HCT116 (cell line): ENCODE data around the gene LRRD1. TPM values are rescaled to one million over a fixed set of nuclear protein-coding genes. Genes with fewer than 3 reads are reported as not detected.
"Not testable (repeated sequence)": the region's sequence is repeated elsewhere in the genome, so short reads cannot be mapped to it uniquely, and the experiment has no call there.

ENCODE experiments used
- ATAC-seq: fragments of 200-7000 bp; cut with Tn5 transposase; 2 replicates; pipeline ENCODE4 v1.9.1; 2020; ENCODE audit warnings: mild to moderate bottlenecking, moderate library complexity
- BruUV-seq: library from RNA; stranded (reverse); fragments of 400-500 nt; replicated peaks from 2 replicates; lab custom pipeline; 2021; lab: Mats Ljungman, UMichigan
- CTCF ChIA-PET: fragments of 300-600 bp; sonication (Branson Sonifier 250); formaldehyde crosslinking; loops from one replicate; lab custom pipeline; 2021; ENCODE audit warnings: antibody characterized with exemption; lab: Charles Lee
- POLR2A ChIA-PET: fragments of 300-600, 350-600 bp; sonication (Branson Sonifier 250); formaldehyde crosslinking; loops from one replicate; lab custom pipeline; 2021; ENCODE audit warnings: antibody characterized with exemption; lab: Charles Lee
- RAD21 ChIA-PET, 2 experiments: fragments of 300-600 bp; sonication (Branson Sonifier 250); formaldehyde crosslinking; loops; one replicate each; lab custom pipeline; 2023; ENCODE audit warnings: low total read pairs in 2 of 2; ENCODE audit not compliant: uncharacterized antibody in 2 of 2, unreplicated experiment in 2 of 2, low non-redundant PET in 1 of 2; lab: Charles Lee
- DNase-seq: peaks from one replicate; pipeline ENCODE4 v3.0.0-alpha.2; 2010; ENCODE audit warnings: low read depth, low spot score
- H2AFZ ChIP-seq: fragments of 200-600 bp; shearing (Covaris generic), sonication (generic); 2 replicates; pipeline ENCODE4 v1.6.1; 2017; ENCODE audit warnings: low read depth, mixed run types, mixed read lengths, antibody characterized with exemption, low read length; ENCODE audit not compliant: poor library complexity, severe bottlenecking
- H3K27ac ChIP-seq: 2 replicates; pipeline ENCODE4 v1.5.1; 2012; ENCODE audit warnings: low read depth, low read length
- H3K27me3 ChIP-seq: fragments of 200-600 bp; sonication (generic); 2 replicates; pipeline ENCODE4 v1.6.1; 2016; ENCODE audit warnings: mixed run types, low read length, mixed read lengths; ENCODE audit not compliant: insufficient read depth
- H3K36me3 ChIP-seq, 2 experiments: fragments of 200-500 bp in 1 of 2; fragments of 200-600 bp in 1 of 2; sonication (Bioruptor generic) in 1 of 2; sonication (generic) in 1 of 2; 2 replicates each; pipeline versions ENCODE4 v1.5.1 to v1.6.1; 2014 to 2016; ENCODE audit warnings: low read length in 2 of 2, inconsistent platforms in 1 of 2, mixed read lengths in 1 of 2, mixed run types in 1 of 2; ENCODE audit not compliant: insufficient read depth in 2 of 2, control insufficient read depth in 1 of 2
- H3K4me1 ChIP-seq, 2 experiments: fragments of 200-600 bp in 1 of 2; sonication (generic) in 1 of 2; 2 replicates each; pipeline versions ENCODE4 v1.5.1 to v1.6.1; 2012 to 2017; ENCODE audit warnings: low read length in 2 of 2, inconsistent platforms in 1 of 2, mild to moderate bottlenecking in 1 of 2, mixed read lengths in 1 of 2, mixed run types in 1 of 2, moderate library complexity in 1 of 2; ENCODE audit not compliant: insufficient read depth in 2 of 2, control insufficient read depth in 1 of 2
- H3K4me2 ChIP-seq: fragments of 200-600 bp; sonication (generic); 2 replicates; pipeline ENCODE4 v1.6.1; 2017; ENCODE audit warnings: mixed run types, low read length, mixed read lengths
- H3K4me3 ChIP-seq, 2 experiments: fragments of 200-600 bp in 1 of 2; sonication (generic) in 1 of 2; replicated peaks in 1 of 2; 2 replicates each; pipeline ENCODE4 v1.5.1; 2011 to 2016; ENCODE audit warnings: low read length in 2 of 2, control low read depth in 1 of 2, low read depth in 1 of 2, mild to moderate bottlenecking in 1 of 2, mixed read lengths in 1 of 2, mixed run types in 1 of 2
- H3K79me2 ChIP-seq: fragments of 200-600 bp; sonication (generic); 2 replicates; pipeline ENCODE4 v1.6.1; 2017; ENCODE audit warnings: mild to moderate bottlenecking, mixed run types, low read length, moderate library complexity, mixed read lengths; ENCODE audit not compliant: insufficient read depth
- H3K9ac ChIP-seq: fragments of 200-600 bp; sonication (generic); 2 replicates; pipeline ENCODE4 v1.6.1; 2016; ENCODE audit warnings: low read length, mixed read lengths
- H3K9me2 ChIP-seq: fragments of 200-600 bp; sonication (generic), shearing (Covaris generic); 2 replicates; pipeline ENCODE4 v1.6.1; 2017; ENCODE audit warnings: mixed run types, mild to moderate bottlenecking, moderate library complexity; ENCODE audit not compliant: insufficient read depth
- H3K9me3 ChIP-seq, 2 experiments: fragments of 200-500 bp in 1 of 2; fragments of 200-600 bp in 1 of 2; sonication (Bioruptor generic) in 1 of 2; sonication (generic) in 1 of 2; 2 replicates each; pipeline ENCODE4 v1.6.1; 2014 to 2017; ENCODE audit warnings: low read length in 2 of 2, mixed read lengths in 2 of 2, inconsistent platforms in 1 of 2, low read depth in 1 of 2, mild to moderate bottlenecking in 1 of 2, mixed run types in 1 of 2, moderate library complexity in 1 of 2; ENCODE audit not compliant: control insufficient read depth in 1 of 2, insufficient read depth in 1 of 2
- H4K20me1 ChIP-seq: fragments of 200-600 bp; sonication (generic), shearing (Covaris generic); 2 replicates; pipeline ENCODE4 v1.6.1; 2017; ENCODE audit warnings: mixed run types, mild to moderate bottlenecking, moderate library complexity; ENCODE audit not compliant: insufficient read depth
- CBX3 ChIP-seq: IDR thresholded peaks from 2 replicates; pipeline ENCODE4 v1.6.1; 2012; ENCODE audit warnings: low read depth
- EZH2 ChIP-seq: fragments of 200-600 bp; sonication (generic); IDR thresholded peaks from 2 replicates; pipeline ENCODE4 v1.6.1; 2017; ENCODE audit warnings: antibody characterized with exemption, mixed run types
- EZH2phosphoT487 ChIP-seq: fragments of 200-600 bp; IDR thresholded peaks from 2 replicates; pipeline ENCODE4 v1.6.1; 2018; ENCODE audit warnings: antibody characterized with exemption, borderline replicate concordance
- FOSL1 ChIP-seq: IDR thresholded peaks from 2 replicates; pipeline ENCODE4 v1.6.1; 2012; ENCODE audit warnings: low read depth
- JUND ChIP-seq: IDR thresholded peaks from 2 replicates; pipeline ENCODE4 v1.6.1; 2012
- RAD21 ChIP-seq: IDR thresholded peaks from 2 replicates; pipeline ENCODE4 v1.6.1; 2012; ENCODE audit warnings: low read depth, mild to moderate bottlenecking
- TCF7L2 ChIP-seq: IDR thresholded peaks from 2 replicates; pipeline ENCODE4 v1.7.0; 2011; ENCODE audit warnings: borderline replicate concordance, inconsistent platforms; ENCODE audit not compliant: insufficient read depth, insufficient read length; ENCODE audit errors: extremely low read depth
- YY1 ChIP-seq: IDR thresholded peaks from 2 replicates; pipeline ENCODE4 v1.6.1; 2011; ENCODE audit warnings: low read length, low read depth, moderate library complexity, mild to moderate bottlenecking; ENCODE audit not compliant: insufficient replicate concordance; ENCODE audit errors: extremely low read depth
- ZBTB33 ChIP-seq: IDR thresholded peaks from 2 replicates; pipeline ENCODE4 v1.6.1; 2011; ENCODE audit warnings: mild to moderate bottlenecking, low read length, moderate library complexity; ENCODE audit not compliant: insufficient replicate concordance; ENCODE audit errors: extremely low read depth
- ZFX ChIP-seq: fragments of 450-650 bp; IDR thresholded peaks from 2 replicates; pipeline ENCODE4 v1.6.1; 2017
- ZNF274 ChIP-seq: fragments of 200-500 bp; sonication (Bioruptor generic); IDR thresholded peaks from 2 replicates; pipeline ENCODE4 v1.6.1; 2014; ENCODE audit warnings: mild to moderate bottlenecking, low read depth, low read length, inconsistent platforms
- intact Hi-C: fragments of 100-400 bp; cut with micrococcal nuclease; formaldehyde crosslinking; loops from 2 replicates; pipeline ENCODE4 v1.10.0; 2022
- total RNA-seq: library from RNA; stranded (reverse); gene quantifications from one replicate; pipeline ENCODE4 v1.2.1, GENCODE V29; 2021; ENCODE audit not compliant: unreplicated experiment
- TF ChIP-seq, protein P1 (sequence below): IDR thresholded peaks from 2 replicates; pipeline ENCODE4 v1.6.1; 2012
- TF ChIP-seq, protein P2 (sequence below): IDR thresholded peaks from 2 replicates; pipeline ENCODE4 v1.6.1; 2012; ENCODE audit warnings: low read depth

The LRRD1 gene
- total RNA-seq, 1 experiment from 2014 or later: not detected

- POLR2A ChIA-PET, H4K20me1 ChIP-seq, H2AFZ ChIP-seq, ATAC-seq, H3K4me1 ChIP-seq, H3K4me3 ChIP-seq, BruUV-seq, CTCF ChIA-PET, H3K4me2 ChIP-seq, H3K27ac ChIP-seq, H3K9me3 ChIP-seq, H3K9ac ChIP-seq, H3K9me2 ChIP-seq, H3K36me3 ChIP-seq, H3K79me2 ChIP-seq, DNase-seq, RAD21 ChIA-PET, intact Hi-C loops, H3K27me3 ChIP-seq: not testable (repeated sequence)
These were observed 5.4 kb upstream of the LRRD1 start for GRCh38 chr7:92184294-92184693.

GRCh38 chr7:92177362-92177761 is 1.6 kb downstream of the LRRD1 start:
- Histone ChIP-seq H3K36me3 (no peaks in the 10 kb centered on the region), H4K20me1 (no peaks in the 10 kb centered on the region), H2AFZ (no peak overlapping the region), H3K4me3 (no peak overlapping the region), H3K79me2 (no peaks in the 10 kb centered on the region), H3K9ac (no peak overlapping the region), H3K9me3 (no peaks in the 10 kb centered on the region), H3K4me1 (peaks cover 0 to 13% of the 10 kb centered on the region in 2 experiments; a peak in 3 of 4 replicates), H3K27me3 (no peaks in the 10 kb centered on the region), H3K4me2 (no peak overlapping the region), H3K27ac (no peak overlapping the region), H3K9me2 (no peaks in the 10 kb centered on the region)
- no TSS peak for BruUV-seq
- ChIA-PET POLR2A (no interaction called here), RAD21 (no interaction called here), CTCF (interaction anchor here (1.6 kb wide), 1 partner anchor 269 kb away, joined by 7 read pairs; the partner anchor contains the start of gene GATAD1)
- no peak for DNase-seq
- TF ChIP-seq ZFX (no peak), TCF7L2 (no peak), YY1 (no peak), EZH2 (no peak), RAD21 (no peak), ZNF274 (no peak), JUND (no peak), EZH2phosphoT487 (no peak), FOSL1 (no peak), ZBTB33 (no peak), CBX3 (no peak)
- TF ChIP-seq, protein P1, sequence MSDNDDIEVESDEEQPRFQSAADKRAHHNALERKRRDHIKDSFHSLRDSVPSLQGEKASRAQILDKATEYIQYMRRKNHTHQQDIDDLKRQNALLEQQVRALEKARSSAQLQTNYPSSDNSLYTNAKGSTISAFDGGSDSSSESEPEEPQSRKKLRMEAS: no peak
- TF ChIP-seq, protein P2, sequence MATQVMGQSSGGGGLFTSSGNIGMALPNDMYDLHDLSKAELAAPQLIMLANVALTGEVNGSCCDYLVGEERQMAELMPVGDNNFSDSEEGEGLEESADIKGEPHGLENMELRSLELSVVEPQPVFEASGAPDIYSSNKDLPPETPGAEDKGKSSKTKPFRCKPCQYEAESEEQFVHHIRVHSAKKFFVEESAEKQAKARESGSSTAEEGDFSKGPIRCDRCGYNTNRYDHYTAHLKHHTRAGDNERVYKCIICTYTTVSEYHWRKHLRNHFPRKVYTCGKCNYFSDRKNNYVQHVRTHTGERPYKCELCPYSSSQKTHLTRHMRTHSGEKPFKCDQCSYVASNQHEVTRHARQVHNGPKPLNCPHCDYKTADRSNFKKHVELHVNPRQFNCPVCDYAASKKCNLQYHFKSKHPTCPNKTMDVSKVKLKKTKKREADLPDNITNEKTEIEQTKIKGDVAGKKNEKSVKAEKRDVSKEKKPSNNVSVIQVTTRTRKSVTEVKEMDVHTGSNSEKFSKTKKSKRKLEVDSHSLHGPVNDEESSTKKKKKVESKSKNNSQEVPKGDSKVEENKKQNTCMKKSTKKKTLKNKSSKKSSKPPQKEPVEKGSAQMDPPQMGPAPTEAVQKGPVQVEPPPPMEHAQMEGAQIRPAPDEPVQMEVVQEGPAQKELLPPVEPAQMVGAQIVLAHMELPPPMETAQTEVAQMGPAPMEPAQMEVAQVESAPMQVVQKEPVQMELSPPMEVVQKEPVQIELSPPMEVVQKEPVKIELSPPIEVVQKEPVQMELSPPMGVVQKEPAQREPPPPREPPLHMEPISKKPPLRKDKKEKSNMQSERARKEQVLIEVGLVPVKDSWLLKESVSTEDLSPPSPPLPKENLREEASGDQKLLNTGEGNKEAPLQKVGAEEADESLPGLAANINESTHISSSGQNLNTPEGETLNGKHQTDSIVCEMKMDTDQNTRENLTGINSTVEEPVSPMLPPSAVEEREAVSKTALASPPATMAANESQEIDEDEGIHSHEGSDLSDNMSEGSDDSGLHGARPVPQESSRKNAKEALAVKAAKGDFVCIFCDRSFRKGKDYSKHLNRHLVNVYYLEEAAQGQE: no peak
- no peak for ATAC-seq
- intact Hi-C loops: loop anchor here (5.0 kb wide), 1 partner anchor 270 kb away; the partner anchor contains the start of gene GATAD1
